ENCODE data around the gene CAPN11.

- TF ChIP-seq CTCF (IDR thresholded peaks at IDR 0.05; ENCODE audit: insufficient read depth, low read length) (no peak), POLR2AphosphoS5 (IDR thresholded peaks at IDR 0.05; ENCODE audit: low read depth) (no peak), REST (IDR thresholded peaks at IDR 0.05; ENCODE audit: insufficient replicate concordance, low read depth) (no peak)
Observed at GRCh38 chr6:44149369-44150012, 9.1 kb upstream of the CAPN11 start.

All from HL-60 (cell line).